H1 (cell line): ENCODE results near the gene ANKRD65. TPM values are rescaled to one million over a fixed set of nuclear protein-coding genes. Genes with fewer than 3 reads are reported as not detected.

ENCODE experiments used
- CTCF ChIA-PET: fragments of 300-600 bp; sonication (Branson Sonifier 250); formaldehyde crosslinking; loops from one replicate; lab custom pipeline; 2021; ENCODE audit not compliant: partially characterized antibody; lab: Charles Lee
- POLR2A ChIA-PET: fragments of 300-600 bp; sonication (Branson Sonifier 250); formaldehyde crosslinking; loops from one replicate; lab custom pipeline; 2021; ENCODE audit warnings: inconsistent platforms; ENCODE audit not compliant: partially characterized antibody; lab: Charles Lee
- DNase-seq, 2 experiments: peaks; one replicate each; pipeline versions ENCODE4 v3.0.0 to v3.0.0-alpha.2; 2010 to 2022; ENCODE audit warnings: low spot score in 2 of 2, low read depth in 1 of 2, mixed read lengths in 1 of 2
- FAIRE-seq: peaks from 2 replicates; lab custom pipeline; 2011; peaks lifted over from hg19 to GRCh38; lab: Jason Lieb, UNC
- H2AFZ ChIP-seq: 2 replicates; pipeline ENCODE4 v1.8.1; 2012; ENCODE audit warnings: low read length, inconsistent platforms
- H2AK5ac ChIP-seq: 2 replicates; pipeline ENCODE4 v1.6.1; 2013; ENCODE audit warnings: low read depth, low read length
- H2BK120ac ChIP-seq: replicated peaks from 2 replicates; pipeline ENCODE3; 2013; ENCODE audit warnings: low read depth, low read length, inconsistent platforms
- H2BK12ac ChIP-seq: 2 replicates; pipeline ENCODE4 v1.6.1; 2013; ENCODE audit warnings: low read depth, low read length
- H2BK15ac ChIP-seq: 2 replicates; pipeline ENCODE4 v1.6.1; 2013; ENCODE audit warnings: low read length
- H2BK20ac ChIP-seq: 2 replicates; pipeline ENCODE4 v1.6.1; 2013; ENCODE audit warnings: low read length
- H2BK5ac ChIP-seq: 2 replicates; pipeline ENCODE4 v1.6.1; 2013; ENCODE audit warnings: low read depth, low read length
- H3K14ac ChIP-seq: 2 replicates; pipeline ENCODE4 v1.6.1; 2013; ENCODE audit warnings: inconsistent platforms; ENCODE audit not compliant: insufficient read length
- H3K18ac ChIP-seq: 2 replicates; pipeline ENCODE4 v1.6.1; 2013; ENCODE audit warnings: low read length; ENCODE audit errors: extremely low read depth
- H3K23ac ChIP-seq: 2 replicates; pipeline ENCODE4 v1.6.1; 2013; ENCODE audit warnings: inconsistent platforms; ENCODE audit not compliant: insufficient read length
- H3K23me2 ChIP-seq: 2 replicates; pipeline ENCODE4 v1.6.1; 2013; ENCODE audit warnings: low read depth, low read length
- H3K27ac ChIP-seq: 2 replicates; pipeline ENCODE4 v1.6.1; 2011; ENCODE audit warnings: low read depth, low read length, inconsistent platforms
- H3K27me3 ChIP-seq, 4 experiments: replicated peaks in 1 of 4; 1 replicate in 1 of 4; 2 replicates in 3 of 4; pipeline versions ENCODE4 v1.6.1 to v1.8.1; 2011 to 2013; ENCODE audit warnings: low read length in 3 of 4, mild to moderate bottlenecking in 3 of 4, inconsistent platforms in 2 of 4, mixed read lengths in 2 of 4, moderate library complexity in 1 of 4; ENCODE audit not compliant: control insufficient read depth in 3 of 4, insufficient read depth in 3 of 4; ENCODE audit errors: extremely low read depth in 1 of 4
- H3K36me3 ChIP-seq, 4 experiments: 2 replicates each; pipeline versions ENCODE4 v1.6.1 to v1.8.1; 2011 to 2013; ENCODE audit warnings: mild to moderate bottlenecking in 4 of 4, low read length in 3 of 4, moderate library complexity in 2 of 4, control low read depth in 1 of 4, inconsistent platforms in 1 of 4; ENCODE audit not compliant: insufficient read depth in 4 of 4, control insufficient read depth in 2 of 4
- H3K4ac ChIP-seq: replicated peaks from 2 replicates; pipeline ENCODE3; 2013; ENCODE audit warnings: low read length, low read depth, mixed read lengths, inconsistent platforms; ENCODE audit not compliant: insufficient read length
- H3K4me1 ChIP-seq, 4 experiments: replicated peaks in 1 of 4; 1 replicate in 1 of 4; 2 replicates in 3 of 4; pipeline versions ENCODE4 v1.6.1 to v1.8.1; 2011 to 2013; ENCODE audit warnings: low read length in 3 of 4, inconsistent platforms in 2 of 4, mixed read lengths in 1 of 4; ENCODE audit not compliant: insufficient read depth in 4 of 4, control insufficient read depth in 3 of 4
- H3K4me2 ChIP-seq, 2 experiments: 2 replicates each; pipeline versions ENCODE4 v1.6.1 to v1.8.1; 2011 to 2013; ENCODE audit warnings: low read depth in 2 of 2, low read length in 2 of 2, control low read depth in 1 of 2, inconsistent platforms in 1 of 2, mild to moderate bottlenecking in 1 of 2; ENCODE audit not compliant: insufficient read depth in 1 of 2
- H3K4me3 ChIP-seq, 4 experiments: fragments of 200-600, 300-600 bp in 1 of 4; sonication (generic), shearing (Covaris generic), sonication (Bioruptor Twin) in 1 of 4; 2 replicates each; pipeline versions ENCODE4 v1.5.1 to v1.8.1; 2011 to 2016; ENCODE audit warnings: low read length in 4 of 4, low read depth in 3 of 4, control low read depth in 2 of 4, inconsistent platforms in 2 of 4, mild to moderate bottlenecking in 2 of 4, mixed read lengths in 1 of 4, moderate library complexity in 1 of 4; ENCODE audit not compliant: insufficient read depth in 2 of 4; ENCODE audit errors: extremely low read depth in 1 of 4
- H3K56ac ChIP-seq: replicated peaks from 2 replicates; pipeline ENCODE3; 2013; ENCODE audit warnings: low read depth, mild to moderate bottlenecking, mixed read lengths, low read length, inconsistent platforms; ENCODE audit not compliant: insufficient read length
- H3K79me1 ChIP-seq: 2 replicates; pipeline ENCODE4 v1.6.1; 2013; ENCODE audit warnings: low read depth, low read length, control low read depth
- H3K79me2 ChIP-seq, 2 experiments: 2 replicates each; pipeline versions ENCODE4 v1.6.1 to v1.8.1; 2012 to 2013; ENCODE audit warnings: low read length in 2 of 2, mild to moderate bottlenecking in 2 of 2, inconsistent platforms in 1 of 2; ENCODE audit not compliant: insufficient read depth in 2 of 2, control insufficient read depth in 1 of 2
- H3K9ac ChIP-seq, 4 experiments: replicated peaks in 1 of 4; 1 replicate in 1 of 4; 2 replicates in 3 of 4; pipeline versions ENCODE4 v1.6.1 to v1.8.1; 2011 to 2013; ENCODE audit warnings: low read depth in 3 of 4, low read length in 3 of 4, control low read depth in 2 of 4, mild to moderate bottlenecking in 2 of 4, moderate library complexity in 2 of 4, inconsistent platforms in 1 of 4; ENCODE audit errors: extremely low read depth in 1 of 4
- H3K9me3 ChIP-seq, 2 experiments: 2 replicates each; pipeline versions ENCODE4 v1.6.1 to v1.8.1; 2012 to 2013; ENCODE audit warnings: mild to moderate bottlenecking in 2 of 2, moderate library complexity in 2 of 2, control low read depth in 1 of 2, inconsistent platforms in 1 of 2, low read depth in 1 of 2, low read length in 1 of 2, mixed read lengths in 1 of 2; ENCODE audit not compliant: insufficient read depth in 2 of 2
- H4K20me1 ChIP-seq, 2 experiments: replicated peaks in 1 of 2; 2 replicates each; pipeline versions ENCODE3 to v1.8.1; 2011 to 2013; ENCODE audit warnings: inconsistent platforms in 2 of 2, low read length in 2 of 2, mild to moderate bottlenecking in 1 of 2; ENCODE audit not compliant: insufficient read depth in 2 of 2, control insufficient read depth in 1 of 2
- H4K5ac ChIP-seq: 2 replicates; pipeline ENCODE4 v1.6.1; 2013; ENCODE audit warnings: low read length, low read depth, mixed read lengths, inconsistent platforms; ENCODE audit not compliant: insufficient read length
- H4K8ac ChIP-seq: 2 replicates; pipeline ENCODE4 v1.8.0; 2013; ENCODE audit warnings: mild to moderate bottlenecking, moderate library complexity, low read length, inconsistent platforms; ENCODE audit not compliant: insufficient read depth; ENCODE audit errors: extremely low read depth
- H4K91ac ChIP-seq: replicated peaks from 2 replicates; pipeline ENCODE3; 2013; ENCODE audit warnings: low read length, mixed read lengths, inconsistent platforms; ENCODE audit not compliant: insufficient read length
- ATF2 ChIP-seq: IDR thresholded peaks from 2 replicates; pipeline ENCODE4 v1.6.1; 2012; ENCODE audit warnings: low read length, inconsistent platforms
- BRCA1 ChIP-seq: IDR thresholded peaks from 2 replicates; pipeline ENCODE4 v1.6.1; 2012; ENCODE audit warnings: low read depth, low read length, improper control_type of control experiment
- CBX5 ChIP-seq: fragments of 300-800, 300-1000 bp; sonication (generic); IDR thresholded peaks from 2 replicates; pipeline ENCODE4 v1.7.1; 2016; ENCODE audit warnings: antibody characterized with exemption, low read length, low read depth
- JUN ChIP-seq: IDR thresholded peaks from 2 replicates; pipeline ENCODE4 v1.6.1; 2011; ENCODE audit warnings: low read depth, mild to moderate bottlenecking, improper control_type of control experiment, low read length
- MAX ChIP-seq: IDR thresholded peaks from 2 replicates; pipeline ENCODE4 v1.6.1; 2012; ENCODE audit warnings: inconsistent platforms
- POLR2A ChIP-seq, 2 experiments: IDR thresholded peaks; 1 replicate in 1 of 2; 2 replicates in 1 of 2; pipeline ENCODE4 v1.6.1; 2011; ENCODE audit warnings: low read depth in 2 of 2, low read length in 2 of 2, mild to moderate bottlenecking in 2 of 2; ENCODE audit errors: control extremely low read depth in 1 of 2
- POU5F1 ChIP-seq: IDR thresholded peaks from 2 replicates; pipeline ENCODE4 v1.6.1; 2011; ENCODE audit warnings: low read depth, mild to moderate bottlenecking, low read length, moderate library complexity
- RFX5 ChIP-seq: IDR thresholded peaks from 2 replicates; pipeline ENCODE4 v1.6.1; 2011; ENCODE audit warnings: low read depth, low read length, improper control_type of control experiment, borderline replicate concordance
- TAF1 ChIP-seq: IDR thresholded peaks from 2 replicates; pipeline ENCODE4 v1.6.1; 2011; ENCODE audit warnings: mild to moderate bottlenecking, low read depth, low read length
- YY1 ChIP-seq: IDR thresholded peaks from 2 replicates; pipeline ENCODE4 v1.6.1; 2011; ENCODE audit warnings: low read depth, mild to moderate bottlenecking, low read length
- WGBS, 2 experiments: shearing (Covaris generic) in 1 of 2; methylation state at CpG; one replicate each; pipeline versions ENCODE4 v1.1.6 to v1.1.7; 2013 to 2015; ENCODE audit warnings: low lambda C conversion rate in 2 of 2, mixed read lengths in 2 of 2, inconsistent platforms in 1 of 2, low coverage in 1 of 2, missing lambda C conversion rate in 1 of 2; ENCODE audit not compliant: insufficient replicate concordance in 2 of 2, insufficient coverage in 1 of 2, insufficient read length in 1 of 2; ENCODE audit errors: extremely low coverage in 1 of 2, missing lambda C conversion rate in 1 of 2; 5-methylcytosine and 5-hydroxymethylcytosine counted together
- polyA plus RNA-seq, 7 experiments: library from polyadenylated mRNA; depleted of rRNA in 3 of 7; stranded (reverse) in 5 of 7; unstranded in 2 of 7; fragments of >200 nt in 5 of 7; fragments of 200-250 nt in 2 of 7; gene quantifications; 1 replicate in 5 of 7; 2 replicates in 1 of 7; 4 replicates in 1 of 7; pipeline versions ENCODE4 v1.2.1 to v1.2.3, GENCODE V29; 2011 to 2013; ENCODE audit warnings: missing spikeins in 2 of 7, mixed read lengths in 2 of 7
- total RNA-seq: library from RNA; stranded (reverse); fragmentation: NEBNext Ultra II Directional; extraction: Animal tissue kit (Norgen Biotek cat#: 25700); gene quantifications from 2 replicates; pipeline ENCODE4 v1.2.1, GENCODE V29; 2021

Gene ANKRD65
- total and polyA plus RNA-seq, 2 of the 8 experiments (the other 6 are each of a cell fraction or from before 2014, with no cell fraction given): 1.8 to 2.0 TPM

GRCh38 chr1:1402072-1402900, 18.8 kb downstream of the ANKRD65 start:
- FAIRE-seq (no peak), DNase-seq (peak in 1 of 2 experiments; percentile 77)
- Histone ChIP-seq H2BK15ac (no peak overlapping the region), H3K4ac (no peak overlapping the region), H2BK5ac (no peak overlapping the region), H3K56ac (no peak overlapping the region), H4K20me1 (peaks cover 11 to 26% of the 10 kb centered on the region in 2 experiments), H3K9me3 (no peaks in the 10 kb centered on the region), H3K23me2 (peaks cover 22% of the 10 kb centered on the region), H4K5ac (no peak overlapping the region), H2BK12ac (no peak overlapping the region), H3K4me2 (no peak overlapping the region), H3K36me3 (peaks cover 25 to 60% (median 39%) of the 10 kb centered on the region in 4 experiments), H2AFZ (no peak overlapping the region), H3K23ac (no peak overlapping the region), H3K79me2 (peaks cover 9 to 54% of the 10 kb centered on the region in 2 experiments; a peak in 3 of 4 replicates), H3K79me1 (peaks cover 22% of the 10 kb centered on the region), H3K27ac (peak overlapping the region; percentile 6; the same call in 1 of the 2 replicates), H3K4me3 (no peak overlapping the region), H3K14ac (no peak overlapping the region), H2BK20ac (no peak overlapping the region), H3K27me3 (no peaks in the 10 kb centered on the region), H3K18ac (no peak overlapping the region), H3K9ac (no peak overlapping the region), H3K4me1 (peaks cover 0 to 23% (median 14%) of the 10 kb centered on the region in 4 experiments; a peak in 6 of 7 replicates), H4K91ac (no peak overlapping the region), H4K8ac (peak overlapping the region; percentile 68; the same call in 1 of the 2 replicates), H2AK5ac (no peak overlapping the region), H2BK120ac (no peak overlapping the region)
- 88% methylated on average over 20 of the region's 20 CpGs; no CpG with 5 or more reads in 1 of the 2 experiments for WGBS, 2 experiments
- ChIA-PET CTCF (interaction anchor here (0.8 to 3.6 kb wide), 27 partner anchors 8 to 371 kb away, joined by 3 to 32 read pairs (median 5); partner anchors contain the start of genes ATAD3C, AURKAIP1 and VWA1), POLR2A (interaction anchor here (0.6 to 27.7 kb wide), 22 partner anchors 9 to 164 kb away, joined by 3 to 719 read pairs (median 4); partner anchors contain the start of genes ANKRD65, AURKAIP1, CCNL2 and VWA1)
- peak in 1 of 2 experiments; percentile 3; a peak in 1 of 3 replicates for TF ChIP-seq POLR2A (IDR thresholded peaks at IDR 0.05; ENCODE audit: control extremely low read depth in 1 of 2, low read depth in 2 of 2, low read length in 2 of 2)
- TF ChIP-seq POU5F1: no peak
- 0 out of 2 replicates have a peak, but pooled peaks have one; percentile 80 for TF ChIP-seq ATF2
- TF ChIP-seq MAX: 0 out of 2 replicates have a peak, but pooled peaks have one; percentile 20
- TF ChIP-seq RFX5: no peak
- no peak for TF ChIP-seq YY1
- no peak for TF ChIP-seq BRCA1
- TF ChIP-seq CBX5: no peak
- TF ChIP-seq TAF1: no peak
- TF ChIP-seq JUN: no peak
